Epithelial cell of proximal tubule (primary cell): ENCODE measurements around the gene ZBTB47. TPM values are rescaled to one million over a fixed set of nuclear protein-coding genes. Genes with fewer than 3 reads are reported as not detected.

ENCODE experiments used
- DNase-seq: peaks from one replicate; pipeline ENCODE4 v3.0.0-alpha.2; 2011; ENCODE audit warnings: low read depth
- H3K4me3 ChIP-seq: 2 replicates; pipeline ENCODE4 v1.5.1; 2011; ENCODE audit warnings: low read depth, mild to moderate bottlenecking, low read length
- CTCF ChIP-seq: conservative IDR thresholded peaks from 2 replicates; pipeline ENCODE4 v1.5.1; 2012; ENCODE audit warnings: low read depth, mild to moderate bottlenecking, low read length
- total RNA-seq: library from RNA; depleted of rRNA; stranded (reverse); fragments of >200 nt; gene quantifications from 2 replicates; pipeline ENCODE4 v1.2.3, GENCODE V29; 2015

ZBTB47 gene
- total RNA-seq, 1 donor from 2014 or later: 5.6 TPM

GRCh38 chr3:42692667-42693529 is 39.4 kb downstream of the ZBTB47 start:
- no peak overlapping the region for H3K4me3 ChIP-seq
- no peak for TF ChIP-seq CTCF
- no peak for DNase-seq

GRCh38 chr3:42693530-42693930 is 40.0 kb downstream of the ZBTB47 start:
- DNase-seq: no peak
- TF ChIP-seq CTCF: no peak
- no peak overlapping the region for H3K4me3 ChIP-seq

GRCh38 chr3:42694366-42694765 is 40.9 kb downstream of the ZBTB47 start:
- H3K4me3 ChIP-seq: no peak overlapping the region
- no peak for DNase-seq
- TF ChIP-seq CTCF: no peak

GRCh38 chr3:42696356-42697288 is 43.1 kb downstream of the ZBTB47 start:
- TF ChIP-seq CTCF: no peak
- no peak overlapping the region for H3K4me3 ChIP-seq
- no peak for DNase-seq

- DNase-seq: no peak
- TF ChIP-seq CTCF: no peak
- no peak overlapping the region for H3K4me3 ChIP-seq
These were observed 44.0 kb downstream of the ZBTB47 start for GRCh38 chr3:42697289-42698051.

- H3K4me3 ChIP-seq: no peak overlapping the region
- no peak for DNase-seq
- TF ChIP-seq CTCF: no peak
These were observed 44.9 kb downstream of the ZBTB47 start for GRCh38 chr3:42698216-42698910.
